ENCODE data around the gene TCP11L2.
"Not testable (repeated sequence)": the region's sequence is repeated elsewhere in the genome, so short reads cannot be mapped to it uniquely, and the experiment has no call there.

The TCP11L2 gene

GRCh38 chr12:106281804-106282203, 20.7 kb upstream of the TCP11L2 start:
- no peak for TF ChIP-seq CTCF (IDR thresholded peaks at IDR 0.05; ENCODE audit: extremely low read depth, insufficient read depth, missing control alignments)
- no peak for DNase-seq (ENCODE audit: low spot score)
- in situ Hi-C loops (cut with MboI; ENCODE audit: low pct_unique_long_range_greater_than_20kb, low sequenced_read_pairs, unreplicated experiment): loop anchor here (5.0 kb wide), 1 partner anchor 55 kb away; no protein-coding TSS in a partner anchor

GRCh38 chr12:106282457-106283097, 20.0 kb upstream of the TCP11L2 start:
- TF ChIP-seq CTCF (IDR thresholded peaks at IDR 0.05; ENCODE audit: extremely low read depth, insufficient read depth, missing control alignments): peak; percentile 71
- in situ Hi-C loops (cut with MboI; ENCODE audit: low pct_unique_long_range_greater_than_20kb, low sequenced_read_pairs, unreplicated experiment): loop anchor here (5.0 kb wide), 1 partner anchor 55 kb away; no protein-coding TSS in a partner anchor
- peak; percentile 47 for DNase-seq (ENCODE audit: low spot score)

GRCh38 chr12:106284358-106285105, 18.0 kb upstream of the TCP11L2 start:
- in situ Hi-C loops (cut with MboI; ENCODE audit: low pct_unique_long_range_greater_than_20kb, low sequenced_read_pairs, unreplicated experiment): loop anchor here (5.0 kb wide), 1 partner anchor 57 kb away; no protein-coding TSS in a partner anchor
- DNase-seq (ENCODE audit: low spot score): no peak
- no peak for TF ChIP-seq CTCF (IDR thresholded peaks at IDR 0.05; ENCODE audit: extremely low read depth, insufficient read depth, missing control alignments)

- no peak for DNase-seq (ENCODE audit: low spot score)
- TF ChIP-seq CTCF (IDR thresholded peaks at IDR 0.05; ENCODE audit: extremely low read depth, insufficient read depth, missing control alignments): no peak
- in situ Hi-C loops (cut with MboI; ENCODE audit: low pct_unique_long_range_greater_than_20kb, low sequenced_read_pairs, unreplicated experiment): no loop called here
These were observed 16.6 kb upstream of the TCP11L2 start for GRCh38 chr12:106285982-106286381.

- in situ Hi-C loops (cut with MboI; ENCODE audit: low pct_unique_long_range_greater_than_20kb, low sequenced_read_pairs, unreplicated experiment): not testable (repeated sequence)
These were observed 15.9 kb upstream of the TCP11L2 start for GRCh38 chr12:106286576-106287162.

GRCh38 chr12:106287364-106287763, 15.2 kb upstream of the TCP11L2 start:
- no peak for TF ChIP-seq CTCF (IDR thresholded peaks at IDR 0.05; ENCODE audit: extremely low read depth, insufficient read depth, missing control alignments)
- no peak for DNase-seq (ENCODE audit: low spot score)
- in situ Hi-C loops (cut with MboI; ENCODE audit: low pct_unique_long_range_greater_than_20kb, low sequenced_read_pairs, unreplicated experiment): no loop called here

More at GRCh38 chr12:106286576-106287162, 15.9 kb upstream of the TCP11L2 start:
- not testable (repeated sequence) for DNase-seq (ENCODE audit: low spot score)

- no peak for TF ChIP-seq CTCF (IDR thresholded peaks at IDR 0.05; ENCODE audit: extremely low read depth, insufficient read depth, missing control alignments)
- in situ Hi-C loops (cut with MboI; ENCODE audit: low pct_unique_long_range_greater_than_20kb, low sequenced_read_pairs, unreplicated experiment): no loop called here
- no peak for DNase-seq (ENCODE audit: low spot score)
These were observed 14.4 kb upstream of the TCP11L2 start for GRCh38 chr12:106288101-106288493.
